Activated CD4-positive, alpha-beta T cell treated with anti-CD3 and anti-CD28 coated beads for 24 hours (primary cell): ENCODE results near the gene SRGAP1.

Experiments used
- DNase-seq, 2 donors: peaks; one replicate each; pipeline ENCODE4 v3.0.0-alpha.2; 2020; ENCODE audit warnings: low read depth in 2 of 2

SRGAP1 gene

GRCh38 chr12:63965936-63966605, 121.6 kb downstream of the SRGAP1 start:
- no peak for DNase-seq

- DNase-seq: no peak
These were observed 122.1 kb downstream of the SRGAP1 start for GRCh38 chr12:63966606-63966975.

- no peak for DNase-seq
These were observed 123.1 kb downstream of the SRGAP1 start for GRCh38 chr12:63967358-63968145.

GRCh38 chr12:63968673-63969072, 124.2 kb downstream of the SRGAP1 start:
- no peak for DNase-seq

- no peak for DNase-seq
These were observed 132.4 kb downstream of the SRGAP1 start for GRCh38 chr12:63976902-63977395.

- no peak for DNase-seq
These were observed 132.9 kb downstream of the SRGAP1 start for GRCh38 chr12:63977441-63977840.

GRCh38 chr12:63978519-63978918, 134.0 kb downstream of the SRGAP1 start:
- DNase-seq: no peak

GRCh38 chr12:63980211-63980610, 135.7 kb downstream of the SRGAP1 start:
- no peak for DNase-seq

- no peak for DNase-seq
These were observed 136.8 kb downstream of the SRGAP1 start for GRCh38 chr12:63981343-63981742.

- DNase-seq: no peak
These were observed 138.2 kb downstream of the SRGAP1 start for GRCh38 chr12:63982604-63983295.

- no peak for DNase-seq
These were observed 141.0 kb downstream of the SRGAP1 start for GRCh38 chr12:63985456-63985855.

- no peak for DNase-seq
These were observed 141.4 kb downstream of the SRGAP1 start for GRCh38 chr12:63985945-63986344.

- no peak for DNase-seq
These were observed 144.9 kb downstream of the SRGAP1 start for GRCh38 chr12:63989301-63989845.

- no peak for DNase-seq
These were observed 146.5 kb downstream of the SRGAP1 start for GRCh38 chr12:63990828-63991547.

GRCh38 chr12:63994704-63995103, 150.2 kb downstream of the SRGAP1 start:
- DNase-seq: no peak

GRCh38 chr12:63995512-63995911, 151.0 kb downstream of the SRGAP1 start:
- no peak for DNase-seq

GRCh38 chr12:63996556-63996955, 152.1 kb downstream of the SRGAP1 start:
- DNase-seq: no peak

- no peak for DNase-seq
These were observed 152.7 kb downstream of the SRGAP1 start for GRCh38 chr12:63997198-63997597.

- no peak for DNase-seq
These were observed 154.1 kb downstream of the SRGAP1 start for GRCh38 chr12:63998584-63998983.

GRCh38 chr12:63999853-64000252, 155.4 kb downstream of the SRGAP1 start:
- DNase-seq: no peak

GRCh38 chr12:64001439-64001838, 156.9 kb downstream of the SRGAP1 start:
- no peak for DNase-seq

- DNase-seq: no peak
These were observed 160.1 kb downstream of the SRGAP1 start for GRCh38 chr12:64004641-64005040.
